Parathyroid adenoma (tissue), 2 donors: ENCODE data around the gene LTB.

Experiments used
- H2AFZ ChIP-seq: fragments of 300-600 bp; sonication (generic); one replicate; pipeline ENCODE4 v1.7.0; 2017; ENCODE audit warnings: antibody characterized with exemption, mild to moderate bottlenecking
- H3K27ac ChIP-seq: fragments of 300-600 bp; sonication (generic); one replicate; pipeline ENCODE4 v1.7.0; 2017
- H3K27me3 ChIP-seq: fragments of 300-600 bp; sonication (generic); one replicate; pipeline ENCODE4 v1.7.0; 2017; ENCODE audit warnings: low read length; ENCODE audit not compliant: control insufficient read depth, insufficient read depth
- H3K36me3 ChIP-seq: fragments of 300-600 bp; sonication (generic); one replicate; pipeline ENCODE4 v1.7.0; 2017; ENCODE audit warnings: low read length; ENCODE audit not compliant: control insufficient read depth, insufficient read depth
- H3K4me1 ChIP-seq: fragments of 300-600 bp; sonication (generic); one replicate; pipeline ENCODE4 v1.7.0; 2017; ENCODE audit warnings: control low read depth
- H3K4me2 ChIP-seq: fragments of 300-600 bp; sonication (generic); one replicate; pipeline ENCODE4 v1.7.0; 2017; ENCODE audit warnings: low read length
- H3K4me3 ChIP-seq: fragments of 300-600 bp; sonication (generic); one replicate; pipeline ENCODE4 v1.7.0; 2017; ENCODE audit warnings: low read depth, low read length
- H3K79me2 ChIP-seq: fragments of 300-600 bp; sonication (generic); one replicate; pipeline ENCODE4 v1.7.0; 2017; ENCODE audit warnings: control low read depth
- H3K9ac ChIP-seq: fragments of 300-600 bp; sonication (generic); one replicate; pipeline ENCODE4 v1.7.0; 2017; ENCODE audit warnings: mild to moderate bottlenecking
- H3K9me3 ChIP-seq: fragments of 300-600 bp; sonication (generic); one replicate; pipeline ENCODE4 v1.7.0; 2017; ENCODE audit warnings: low read length; ENCODE audit not compliant: control insufficient read depth
- TF ChIP-seq, protein P1 (sequence below): fragments of 300-600 bp; sonication (generic); IDR thresholded peaks from one replicate; pipeline ENCODE4 v1.7.0; 2017; ENCODE audit warnings: antibody characterized with exemption, mild to moderate bottlenecking
- donor health status: primary hyperparathyroidism.

LTB gene

DNA sequence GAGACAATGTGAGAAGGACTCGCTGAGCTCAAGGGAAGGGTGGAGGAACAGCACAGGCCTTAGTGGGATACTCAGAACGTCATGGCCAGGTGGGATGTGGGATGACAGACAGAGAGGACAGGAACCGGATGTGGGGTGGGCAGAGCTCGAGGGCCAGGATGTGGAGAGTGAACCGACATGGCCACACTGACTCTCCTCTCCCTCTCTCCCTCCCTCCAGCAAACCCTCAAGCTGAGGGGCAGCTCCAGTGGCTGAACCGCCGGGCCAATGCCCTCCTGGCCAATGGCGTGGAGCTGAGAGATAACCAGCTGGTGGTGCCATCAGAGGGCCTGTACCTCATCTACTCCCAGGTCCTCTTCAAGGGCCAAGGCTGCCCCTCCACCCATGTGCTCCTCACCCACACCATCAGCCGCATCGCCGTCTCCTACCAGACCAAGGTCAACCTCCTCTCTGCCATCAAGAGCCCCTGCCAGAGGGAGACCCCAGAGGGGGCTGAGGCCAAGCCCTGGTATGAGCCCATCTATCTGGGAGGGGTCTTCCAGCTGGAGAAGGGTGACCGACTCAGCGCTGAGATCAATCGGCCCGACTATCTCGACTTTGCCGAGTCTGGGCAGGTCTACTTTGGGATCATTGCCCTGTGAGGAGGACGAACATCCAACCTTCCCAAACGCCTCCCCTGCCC lies 5.2 kb downstream of the LTB start:
- H3K9me3 ChIP-seq = no peaks in the 10 kb centered on the region
- H3K27ac ChIP-seq = no peak overlapping the region
- H3K4me1 ChIP-seq = no peaks in the 10 kb centered on the region
- no peak overlapping the region for H3K4me3 ChIP-seq
- H3K4me2 ChIP-seq = no peak overlapping the region
- H3K9ac ChIP-seq = no peak overlapping the region
- no peaks in the 10 kb centered on the region for H3K27me3 ChIP-seq
- H3K79me2 ChIP-seq = no peaks in the 10 kb centered on the region
- H2AFZ ChIP-seq = no peak overlapping the region
- TF ChIP-seq, protein P1, sequence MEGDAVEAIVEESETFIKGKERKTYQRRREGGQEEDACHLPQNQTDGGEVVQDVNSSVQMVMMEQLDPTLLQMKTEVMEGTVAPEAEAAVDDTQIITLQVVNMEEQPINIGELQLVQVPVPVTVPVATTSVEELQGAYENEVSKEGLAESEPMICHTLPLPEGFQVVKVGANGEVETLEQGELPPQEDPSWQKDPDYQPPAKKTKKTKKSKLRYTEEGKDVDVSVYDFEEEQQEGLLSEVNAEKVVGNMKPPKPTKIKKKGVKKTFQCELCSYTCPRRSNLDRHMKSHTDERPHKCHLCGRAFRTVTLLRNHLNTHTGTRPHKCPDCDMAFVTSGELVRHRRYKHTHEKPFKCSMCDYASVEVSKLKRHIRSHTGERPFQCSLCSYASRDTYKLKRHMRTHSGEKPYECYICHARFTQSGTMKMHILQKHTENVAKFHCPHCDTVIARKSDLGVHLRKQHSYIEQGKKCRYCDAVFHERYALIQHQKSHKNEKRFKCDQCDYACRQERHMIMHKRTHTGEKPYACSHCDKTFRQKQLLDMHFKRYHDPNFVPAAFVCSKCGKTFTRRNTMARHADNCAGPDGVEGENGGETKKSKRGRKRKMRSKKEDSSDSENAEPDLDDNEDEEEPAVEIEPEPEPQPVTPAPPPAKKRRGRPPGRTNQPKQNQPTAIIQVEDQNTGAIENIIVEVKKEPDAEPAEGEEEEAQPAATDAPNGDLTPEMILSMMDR = no peak
- H3K36me3 ChIP-seq = no peaks in the 10 kb centered on the region

DNA sequence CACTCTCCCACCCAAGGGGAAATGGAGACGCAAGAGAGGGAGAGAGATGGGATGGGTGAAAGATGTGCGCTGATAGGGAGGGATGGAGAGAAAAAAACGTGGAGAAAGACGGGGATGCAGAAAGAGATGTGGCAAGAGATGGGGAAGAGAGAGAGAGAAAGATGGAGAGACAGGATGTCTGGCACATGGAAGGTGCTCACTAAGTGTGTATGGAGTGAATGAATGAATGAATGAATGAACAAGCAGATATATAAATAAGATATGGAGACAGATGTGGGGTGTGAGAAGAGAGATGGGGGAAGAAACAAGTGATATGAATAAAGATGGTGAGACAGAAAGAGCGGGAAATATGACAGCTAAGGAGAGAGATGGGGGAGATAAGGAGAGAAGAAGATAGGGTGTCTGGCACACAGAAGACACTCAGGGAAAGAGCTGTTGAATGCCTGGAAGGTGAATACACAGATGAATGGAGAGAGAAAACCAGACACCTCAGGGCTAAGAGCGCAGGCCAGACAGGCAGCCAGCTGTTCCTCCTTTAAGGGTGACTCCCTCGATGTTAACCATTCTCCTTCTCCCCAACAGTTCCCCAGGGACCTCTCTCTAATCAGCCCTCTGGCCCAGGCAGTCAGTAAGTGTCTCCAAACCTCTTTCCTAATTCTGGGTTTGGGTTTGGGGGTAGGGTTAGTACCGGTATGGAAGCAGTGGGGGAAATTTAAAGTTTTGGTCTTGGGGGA lies 6.1 kb downstream of the LTB start:
- H3K9me3 ChIP-seq = no peaks in the 10 kb centered on the region
- no peak overlapping the region for H3K27ac ChIP-seq
- H3K36me3 ChIP-seq = no peaks in the 10 kb centered on the region
- no peak overlapping the region for H3K4me2 ChIP-seq
- TF ChIP-seq, protein P1 = no peak
- H3K9ac ChIP-seq = no peak overlapping the region
- no peaks in the 10 kb centered on the region for H3K79me2 ChIP-seq
- no peaks in the 10 kb centered on the region for H3K4me1 ChIP-seq
- H2AFZ ChIP-seq = no peak overlapping the region
- H3K27me3 ChIP-seq = no peaks in the 10 kb centered on the region
- H3K4me3 ChIP-seq = peak overlapping the region; percentile 37

DNA sequence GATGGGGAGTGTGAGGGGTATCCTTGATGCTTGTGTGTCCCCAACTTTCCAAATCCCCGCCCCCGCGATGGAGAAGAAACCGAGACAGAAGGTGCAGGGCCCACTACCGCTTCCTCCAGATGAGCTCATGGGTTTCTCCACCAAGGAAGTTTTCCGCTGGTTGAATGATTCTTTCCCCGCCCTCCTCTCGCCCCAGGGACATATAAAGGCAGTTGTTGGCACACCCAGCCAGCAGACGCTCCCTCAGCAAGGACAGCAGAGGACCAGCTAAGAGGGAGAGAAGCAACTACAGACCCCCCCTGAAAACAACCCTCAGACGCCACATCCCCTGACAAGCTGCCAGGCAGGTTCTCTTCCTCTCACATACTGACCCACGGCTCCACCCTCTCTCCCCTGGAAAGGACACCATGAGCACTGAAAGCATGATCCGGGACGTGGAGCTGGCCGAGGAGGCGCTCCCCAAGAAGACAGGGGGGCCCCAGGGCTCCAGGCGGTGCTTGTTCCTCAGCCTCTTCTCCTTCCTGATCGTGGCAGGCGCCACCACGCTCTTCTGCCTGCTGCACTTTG lies 6.8 kb downstream of the LTB start, which contains the start of gene TNF:
TNF (plus strand) TSS at position 231 of the 567 bp plus-strand sequence; CDS start at position 408, 177 bp downstream.
- H3K27me3 ChIP-seq = no peaks in the 10 kb centered on the region
- TF ChIP-seq, protein P1 = no peak
- no peaks in the 10 kb centered on the region for H3K9me3 ChIP-seq
- no peaks in the 10 kb centered on the region for H3K36me3 ChIP-seq
- H3K27ac ChIP-seq = no peak within 1 kb of the TSS
- H3K79me2 ChIP-seq = no peaks in the 10 kb centered on the region
- H3K9ac ChIP-seq = no peak within 1 kb of the TSS
- no peak within 1 kb of the TSS for H2AFZ ChIP-seq
- H3K4me3 ChIP-seq = peak within 1 kb of the TSS; percentile 37
- H3K4me1 ChIP-seq = no peaks in the 10 kb centered on the region
- H3K4me2 ChIP-seq = no peak within 1 kb of the TSS

DNA sequence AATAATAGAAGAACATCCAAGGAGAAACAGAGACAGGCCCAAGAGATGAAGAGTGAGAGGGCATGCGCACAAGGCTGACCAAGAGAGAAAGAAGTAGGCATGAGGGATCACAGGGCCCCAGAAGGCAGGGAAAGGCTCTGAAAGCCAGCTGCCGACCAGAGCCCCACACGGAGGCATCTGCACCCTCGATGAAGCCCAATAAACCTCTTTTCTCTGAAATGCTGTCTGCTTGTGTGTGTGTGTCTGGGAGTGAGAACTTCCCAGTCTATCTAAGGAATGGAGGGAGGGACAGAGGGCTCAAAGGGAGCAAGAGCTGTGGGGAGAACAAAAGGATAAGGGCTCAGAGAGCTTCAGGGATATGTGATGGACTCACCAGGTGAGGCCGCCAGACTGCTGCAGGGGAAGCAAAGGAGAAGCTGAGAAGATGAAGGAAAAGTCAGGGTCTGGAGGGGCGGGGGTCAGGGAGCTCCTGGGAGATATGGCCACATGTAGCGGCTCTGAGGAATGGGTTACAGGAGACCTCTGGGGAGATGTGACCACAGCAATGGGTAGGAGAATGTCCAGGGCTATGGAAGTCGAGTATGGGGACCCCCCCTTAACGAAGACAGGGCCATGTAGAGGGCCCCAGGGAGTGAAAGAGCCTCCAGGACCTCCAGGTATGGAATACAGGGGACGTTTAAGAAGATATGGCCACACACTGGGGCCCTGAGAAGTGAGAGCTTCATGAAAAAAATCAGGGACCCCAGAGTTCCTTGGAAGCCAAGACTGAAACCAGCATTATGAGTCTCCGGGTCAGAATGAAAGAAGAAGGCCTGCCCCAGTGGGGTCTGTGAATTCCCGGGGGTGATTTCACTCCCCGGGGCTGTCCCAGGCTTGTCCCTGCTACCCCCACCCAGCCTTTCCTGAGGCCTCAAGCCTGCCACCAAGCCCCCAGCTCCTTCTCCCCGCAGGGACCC lies 7.8 kb downstream of the LTB start:
- Histone ChIP-seq H3K9me3 (no peaks in the 10 kb centered on the region), H3K9ac (no peak overlapping the region), H3K27ac (no peak overlapping the region), H2AFZ (no peak overlapping the region), H3K4me1 (no peaks in the 10 kb centered on the region), H3K4me2 (no peak overlapping the region), H3K27me3 (no peaks in the 10 kb centered on the region), H3K79me2 (no peaks in the 10 kb centered on the region), H3K36me3 (no peaks in the 10 kb centered on the region), H3K4me3 (no peak overlapping the region)
- TF ChIP-seq, protein P1 = no peak
